T-helper 17 cell (primary cell): ENCODE data around the gene C1orf52. TPM values are rescaled to one million over a fixed set of nuclear protein-coding genes. Genes with fewer than 3 reads are reported as not detected.
A peak's percentile ranks its signal among the peaks of the same experiment; 100 is the strongest.

Source experiments
- ATAC-seq: fragments of 150-1000 bp; cut with Tn5 transposase; 2 replicates; pipeline ENCODE4 v1.10.0; 2021; ENCODE audit warnings: mild to moderate bottlenecking, moderate library complexity
- DNase-seq, 3 donors: peaks; one replicate each; pipeline versions ENCODE4 v3.0.0 to v3.0.0-alpha.2; 2020 to 2021
- H3K9me3 ChIP-seq: one replicate; pipeline ENCODE4 v1.7.0; 2013; ENCODE audit warnings: low read length, mild to moderate bottlenecking; ENCODE audit not compliant: control insufficient read depth, poor library complexity, severe bottlenecking
- H3K27ac Mint-ChIP-seq: one replicate; pipeline ENCODE4 v1.8.0; 2022; ENCODE audit warnings: mild to moderate bottlenecking, moderate library complexity, mixed read lengths
- H3K27me3 Mint-ChIP-seq: one replicate; pipeline ENCODE4 v1.8.0; 2022; ENCODE audit warnings: mixed read lengths
- H3K36me3 Mint-ChIP-seq: one replicate; pipeline ENCODE4 v1.8.0; 2022; ENCODE audit warnings: low read depth, mixed read lengths
- H3K4me1 Mint-ChIP-seq: one replicate; pipeline ENCODE4 v1.8.0; 2022; ENCODE audit warnings: mild to moderate bottlenecking, mixed read lengths
- H3K4me3 Mint-ChIP-seq: one replicate; pipeline ENCODE4 v1.8.0; 2022; ENCODE audit warnings: mild to moderate bottlenecking, moderate library complexity, mixed read lengths
- total RNA-seq, 4 donors: library from RNA in 2 of 4; stranded (reverse) in 2 of 4; gene quantifications; one replicate each; pipeline ENCODE4 v1.2.3 and lab custom pipeline; 2022 to 2026

Gene C1orf52
- total RNA-seq, 2 donors from 2014 or later, result 51.5 to 51.7 TPM

DNA sequence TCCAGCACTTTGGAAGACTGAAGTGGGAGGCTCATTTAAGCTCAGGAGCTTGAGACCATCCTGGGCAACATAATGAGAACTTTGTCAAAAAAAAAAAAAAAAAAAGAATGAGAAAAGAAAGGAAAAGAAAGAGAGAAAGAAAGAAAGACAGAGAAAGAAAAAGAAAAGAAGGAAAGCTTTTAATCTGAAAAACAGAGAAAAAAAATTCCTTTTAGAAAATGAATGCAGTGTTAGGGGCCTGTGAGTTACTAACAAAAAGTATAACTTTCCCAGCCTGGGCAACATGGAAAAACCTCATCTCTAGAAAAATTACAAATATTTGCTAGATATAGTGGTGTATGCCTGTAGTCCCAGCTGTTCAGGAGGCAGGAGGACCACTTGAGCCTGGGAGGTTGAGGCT lies 42.8 kb downstream of the C1orf52 start:
- no peak for ATAC-seq
- DNase-seq, result no peak
- peaks cover 58% of the 10 kb centered on the region for H3K27me3 Mint-ChIP-seq
- H3K9me3 ChIP-seq, result no peaks in the 10 kb centered on the region
- H3K4me1 Mint-ChIP-seq, result no peaks in the 10 kb centered on the region
- peaks cover 7% of the 10 kb centered on the region for H3K36me3 Mint-ChIP-seq
- no peak overlapping the region for H3K4me3 Mint-ChIP-seq
- H3K27ac Mint-ChIP-seq, result peak overlapping the region; percentile 29

DNA sequence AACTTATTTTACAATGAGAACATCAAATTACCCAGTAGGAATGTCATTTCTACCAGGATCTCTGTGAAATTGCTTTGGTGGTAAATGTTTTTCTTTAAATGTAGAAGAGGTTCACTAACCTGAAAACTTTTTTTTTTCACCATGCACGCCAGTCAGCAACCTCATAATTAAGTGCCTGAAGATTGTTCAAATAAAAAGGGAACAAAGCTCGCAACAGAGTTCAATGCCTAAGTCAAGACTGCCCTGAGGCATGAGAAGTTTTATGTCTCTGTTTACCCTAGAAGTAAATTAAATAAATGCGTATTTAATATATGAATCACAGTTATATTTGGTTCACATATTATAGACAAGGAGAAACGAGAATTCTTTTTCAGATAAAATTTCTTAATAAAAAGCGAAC lies 44.8 kb downstream of the C1orf52 start:
- H3K27ac Mint-ChIP-seq, result no peak overlapping the region
- DNase-seq, result no peak
- peaks cover 52% of the 10 kb centered on the region for H3K27me3 Mint-ChIP-seq
- H3K4me3 Mint-ChIP-seq, result no peak overlapping the region
- H3K36me3 Mint-ChIP-seq, result peaks cover 4% of the 10 kb centered on the region
- no peaks in the 10 kb centered on the region for H3K4me1 Mint-ChIP-seq
- no peak for ATAC-seq
- no peaks in the 10 kb centered on the region for H3K9me3 ChIP-seq

DNA sequence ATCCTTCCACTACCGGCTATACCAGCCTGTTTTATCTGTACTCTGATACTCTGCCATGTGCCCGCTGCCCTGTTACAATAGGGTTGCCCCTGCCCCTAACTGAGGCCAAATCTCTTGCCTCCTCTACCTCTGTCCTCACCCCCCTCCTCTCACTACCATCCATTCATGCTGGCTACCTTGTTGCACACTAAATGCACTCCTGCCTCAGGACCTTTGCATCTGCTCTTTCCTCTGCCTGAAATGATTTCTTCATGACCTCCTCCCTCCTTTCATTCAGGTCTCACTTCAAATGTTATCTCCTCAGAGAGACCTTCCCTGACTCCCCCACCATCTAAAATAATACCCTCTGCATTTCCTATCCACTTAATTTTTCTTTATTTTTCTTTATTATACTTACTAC lies 51.0 kb downstream of the C1orf52 start:
- no peak overlapping the region for H3K4me3 Mint-ChIP-seq
- H3K9me3 ChIP-seq, result no peaks in the 10 kb centered on the region
- no peak overlapping the region for H3K27ac Mint-ChIP-seq
- DNase-seq (no peak), ATAC-seq (no peak)
- H3K4me1 Mint-ChIP-seq, result no peaks in the 10 kb centered on the region
- H3K36me3 Mint-ChIP-seq, result peaks cover 3% of the 10 kb centered on the region
- H3K27me3 Mint-ChIP-seq, result peaks cover 48% of the 10 kb centered on the region

DNA sequence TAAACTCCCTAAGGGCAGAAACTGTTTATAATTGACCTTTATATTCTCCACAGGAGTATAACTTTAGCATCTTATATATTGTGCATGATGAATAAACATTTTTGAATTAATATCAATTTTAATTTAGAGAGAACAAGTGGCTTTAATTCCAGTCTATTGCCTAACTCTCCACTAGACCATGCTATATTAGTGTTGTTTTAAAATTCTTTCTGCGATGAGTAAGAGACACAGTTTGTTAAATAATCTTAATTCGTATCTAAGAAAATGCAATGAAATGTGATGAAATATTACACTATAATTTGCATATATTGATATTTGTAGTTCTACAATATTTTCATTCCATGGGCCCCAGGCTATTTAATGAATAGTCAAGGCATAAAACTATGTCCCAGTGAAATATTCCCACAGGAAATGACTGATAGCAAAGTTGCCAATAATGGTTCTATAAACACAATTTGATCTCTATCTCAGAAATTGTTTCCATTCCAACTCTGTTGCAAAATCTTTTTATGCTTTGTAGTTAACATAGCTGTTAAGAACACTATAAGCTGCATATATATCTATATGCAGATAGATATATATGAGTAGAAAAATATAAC lies 55.8 kb downstream of the C1orf52 start:
- Mint-ChIP-seq H3K4me3 (no peak overlapping the region), H3K27me3 (peaks cover 23% of the 10 kb centered on the region), H3K36me3 (peaks cover 6% of the 10 kb centered on the region), H3K4me1 (peaks cover 12% of the 10 kb centered on the region), H3K27ac (no peak overlapping the region)
- DNase-seq (no peak), ATAC-seq (no peak)
- H3K9me3 ChIP-seq, result no peaks in the 10 kb centered on the region

DNA sequence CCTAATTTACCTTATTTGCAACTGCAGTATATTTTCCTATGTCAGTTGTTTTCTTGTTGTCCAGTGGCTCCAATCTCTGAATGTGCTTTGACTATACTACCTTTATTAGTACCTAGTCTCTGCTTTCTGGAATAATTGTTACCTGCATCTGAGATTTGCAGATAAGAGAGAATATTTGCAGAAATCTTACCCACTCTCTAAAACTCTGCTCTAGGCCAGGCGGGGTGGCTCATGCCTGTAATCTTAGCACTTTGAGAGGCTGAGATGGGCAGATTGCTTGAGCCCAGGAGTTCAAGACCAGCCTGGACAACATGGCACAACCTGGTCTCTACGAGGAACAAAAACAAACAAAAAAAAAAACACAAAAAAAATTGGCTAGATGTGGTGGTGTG lies 56.6 kb downstream of the C1orf52 start:
- H3K4me1 Mint-ChIP-seq, result peaks cover 15% of the 10 kb centered on the region
- ATAC-seq, result no peak
- H3K9me3 ChIP-seq, result no peaks in the 10 kb centered on the region
- no peak overlapping the region for H3K27ac Mint-ChIP-seq
- H3K27me3 Mint-ChIP-seq, result peaks cover 15% of the 10 kb centered on the region
- H3K4me3 Mint-ChIP-seq, result no peak overlapping the region
- DNase-seq, result no peak
- peaks cover 4% of the 10 kb centered on the region for H3K36me3 Mint-ChIP-seq

DNA sequence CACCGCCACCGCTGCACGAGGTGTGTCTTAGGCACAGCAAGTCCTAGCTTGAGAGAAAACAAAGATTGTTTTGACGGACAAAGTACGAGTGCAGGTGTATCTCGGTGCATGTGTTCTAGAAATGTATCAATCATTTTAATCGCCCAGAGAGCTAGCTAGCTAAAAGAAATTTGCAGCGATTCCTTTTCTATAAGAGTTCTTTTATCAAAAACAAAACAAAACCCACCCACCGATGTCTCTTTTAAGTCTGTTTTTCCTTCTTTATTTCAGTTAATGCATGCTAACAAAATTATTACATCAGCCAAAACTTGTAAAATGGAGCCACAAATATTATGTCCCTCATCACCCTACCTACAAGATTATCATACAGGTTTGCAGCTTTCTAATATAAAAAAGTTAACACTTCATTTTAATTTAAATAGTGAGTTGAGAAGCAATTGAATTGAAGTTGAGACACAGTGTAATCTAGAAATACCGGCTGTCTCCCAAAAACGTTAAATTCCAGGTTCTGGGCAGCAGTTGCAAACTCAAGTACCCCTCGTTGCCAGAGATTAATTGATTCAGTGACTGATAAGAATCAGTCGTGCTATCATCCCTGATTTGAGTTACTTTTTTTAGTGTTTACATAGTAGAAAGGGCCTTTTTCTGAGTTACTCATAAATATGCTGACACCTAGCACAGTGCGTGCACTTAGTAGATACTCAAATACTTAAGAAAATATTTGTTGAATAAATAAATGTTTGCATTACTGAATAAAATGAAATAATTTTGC lies 57.2 kb downstream of the C1orf52 start:
- Mint-ChIP-seq H3K27ac (peak overlapping the region; percentile 92), H3K4me3 (peak overlapping the region; percentile 98), H3K4me1 (peaks cover 18% of the 10 kb centered on the region), H3K36me3 (peaks cover 3% of the 10 kb centered on the region), H3K27me3 (peaks cover 9% of the 10 kb centered on the region)
- no peaks in the 10 kb centered on the region for H3K9me3 ChIP-seq
- no peak for ATAC-seq
- no peak for DNase-seq

DNA sequence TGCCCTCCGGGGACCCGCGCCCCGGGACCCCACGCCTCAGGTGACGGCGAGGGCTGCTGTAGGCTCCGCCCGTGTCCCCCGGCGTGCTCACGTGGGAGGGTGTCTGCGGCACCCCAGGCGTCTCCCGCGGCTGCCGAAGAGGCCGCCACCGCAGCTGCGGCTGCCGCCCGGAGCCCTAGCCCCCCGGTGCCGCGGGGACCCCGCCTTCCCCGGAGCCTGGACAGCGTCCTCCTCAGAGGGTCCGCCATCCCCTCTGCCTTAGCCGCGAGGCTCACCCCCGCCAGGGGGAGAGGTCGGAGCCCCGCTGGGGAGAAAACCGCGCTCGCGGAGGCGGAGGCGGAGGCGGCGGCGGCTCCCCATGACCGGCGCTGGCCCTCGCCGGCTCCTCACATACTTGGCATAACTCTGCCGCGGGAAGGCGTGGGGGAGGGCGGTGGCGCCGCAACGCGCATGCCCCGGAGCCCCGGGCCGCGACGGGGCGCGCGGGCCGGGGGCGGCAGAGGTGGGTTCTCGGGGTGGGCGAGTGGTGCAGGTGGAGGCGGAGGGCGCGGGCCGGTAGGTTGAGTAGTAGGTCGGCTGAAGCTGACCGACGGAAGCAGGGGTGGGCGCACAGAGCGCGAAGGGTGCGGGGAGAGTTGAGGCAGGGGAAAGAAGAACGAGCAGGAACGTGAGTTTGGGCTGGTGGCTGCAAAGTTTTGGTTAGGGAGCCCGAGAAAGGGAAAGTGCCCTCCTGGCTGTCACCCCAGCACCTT lies 57.9 kb downstream of the C1orf52 start:
- peak; percentile 82 for ATAC-seq
- Mint-ChIP-seq H3K4me1 (peaks cover 18% of the 10 kb centered on the region), H3K27ac (peak overlapping the region; percentile 92), H3K36me3 (peaks cover 3% of the 10 kb centered on the region), H3K4me3 (peak overlapping the region; percentile 98), H3K27me3 (peaks cover 1% of the 10 kb centered on the region)
- no peaks in the 10 kb centered on the region for H3K9me3 ChIP-seq
- DNase-seq, result peak; percentile 57 to 63 (median 61)

DNA sequence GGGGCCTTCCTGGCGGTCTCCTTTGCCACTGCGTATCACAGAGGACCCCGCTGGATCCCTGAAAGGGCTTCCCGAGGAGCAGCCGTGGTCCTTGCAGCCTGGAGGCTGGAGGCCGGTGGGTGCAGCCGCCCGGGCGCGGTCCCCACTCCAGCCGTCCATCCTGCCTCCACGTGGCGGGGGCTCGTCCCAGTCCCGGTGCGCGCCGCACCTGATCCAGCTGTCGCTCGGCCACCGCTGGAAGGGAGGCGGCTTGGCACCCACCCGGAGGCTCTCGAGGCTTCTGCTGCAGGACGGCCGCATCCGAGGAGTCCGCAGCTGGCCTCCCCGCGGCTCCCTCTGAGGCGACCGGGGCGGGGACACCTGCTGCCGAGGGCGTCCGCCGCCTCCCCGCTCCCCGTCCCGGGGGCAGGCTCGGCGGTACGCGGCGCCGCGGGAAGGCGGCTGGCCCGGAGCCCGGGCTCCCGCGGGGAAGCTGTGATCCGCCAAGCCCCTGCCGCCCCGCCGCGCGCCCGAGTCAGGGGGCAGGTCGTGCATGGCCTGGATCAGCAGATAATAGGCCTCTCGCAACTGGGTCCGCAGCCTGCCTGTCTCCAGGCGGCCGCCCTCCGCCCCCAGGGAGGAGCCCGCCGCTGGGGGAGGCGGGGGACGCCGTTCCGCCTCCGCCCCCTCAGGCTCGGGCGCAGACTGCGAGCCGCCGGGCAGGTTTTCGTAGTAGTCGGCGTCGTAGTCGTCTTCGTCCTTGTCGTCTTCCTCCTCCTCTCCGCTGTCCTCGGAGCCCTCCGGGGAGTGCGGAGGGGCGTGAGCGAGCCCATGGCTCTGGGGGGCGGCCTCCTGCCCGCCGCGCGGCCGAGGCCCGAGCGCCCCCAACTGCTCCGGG lies 58.8 kb downstream of the C1orf52 start, which contains the start of gene SYDE2:
TSS of gene SYDE2 (minus strand) at position 554 of the 877 bp plus-strand sequence. CDS start at position 534, 20 bp downstream.
- peak within 1 kb of the TSS; percentile 92 for H3K27ac Mint-ChIP-seq
- no peaks in the 10 kb centered on the region for H3K9me3 ChIP-seq
- DNase-seq, result peak; percentile 63 to 74 (median 72)
- peaks cover 3% of the 10 kb centered on the region for H3K36me3 Mint-ChIP-seq
- H3K4me3 Mint-ChIP-seq, result peak within 1 kb of the TSS; percentile 98
- no peaks in the 10 kb centered on the region for H3K27me3 Mint-ChIP-seq
- peaks cover 19% of the 10 kb centered on the region for H3K4me1 Mint-ChIP-seq
- peak; percentile 86 for ATAC-seq

Other genes with a start within 250 kb of the C1orf52 start
- 1 to 10 TPM; 3.2 to 5.1 TPM for gene MCOLN3, start 211.2 kb downstream of the C1orf52 start, total RNA-seq
- gene SYDE2, start 58.6 kb downstream of the C1orf52 start, total RNA-seq, result 1 to 10 TPM; 2.7 to 2.8 TPM
- 10 to 100 TPM; 49.8 to 51.9 TPM for gene BCL10, start 17.0 kb upstream of the C1orf52 start, total RNA-seq
- gene DDAH1, start 205.5 kb upstream of the C1orf52 start, total RNA-seq, result not detected